ENCODE results near the gene GRIK2.

GRCh38 chr6:101907356-101908217, 514.1 kb downstream of the GRIK2 start:
- TF ChIP-seq CTCF (IDR thresholded peaks at IDR 0.05) = no peak
- TF ChIP-seq POLR2A (IDR thresholded peaks at IDR 0.05) = no peak

Measured in thyroid gland (tissue), 4 donors.